Ishikawa (cell line): ENCODE measurements around the gene KIAA1217.

Source experiments
- CEBPB ChIP-seq: IDR thresholded peaks from 2 replicates; pipeline ENCODE4 v1.6.1; 2012
- CREB1 ChIP-seq: IDR thresholded peaks from 2 replicates; pipeline ENCODE4 v1.6.1; 2012; ENCODE audit warnings: low read depth
- EGR1 ChIP-seq: IDR thresholded peaks from 2 replicates; pipeline ENCODE4 v1.6.1; 2012
- EP300 ChIP-seq: IDR thresholded peaks from 2 replicates; pipeline ENCODE4 v1.6.1; 2012; ENCODE audit warnings: borderline replicate concordance
- FOXM1 ChIP-seq: IDR thresholded peaks from 2 replicates; pipeline ENCODE4 v1.6.1; 2012; ENCODE audit warnings: low read depth, borderline replicate concordance
- MAX ChIP-seq: IDR thresholded peaks from 2 replicates; pipeline ENCODE4 v1.6.1; 2012
- NFIC ChIP-seq: IDR thresholded peaks from 2 replicates; pipeline ENCODE4 v1.6.1; 2012
- RAD21 ChIP-seq: IDR thresholded peaks from 2 replicates; pipeline ENCODE4 v1.6.1; 2012; ENCODE audit warnings: low read depth
- TAF1 ChIP-seq: IDR thresholded peaks from 2 replicates; pipeline ENCODE4 v1.6.1; 2012; ENCODE audit warnings: low read depth, mild to moderate bottlenecking
- TCF12 ChIP-seq: IDR thresholded peaks from 2 replicates; pipeline ENCODE4 v1.6.1; 2012; ENCODE audit warnings: low read depth
- TEAD4 ChIP-seq: IDR thresholded peaks from 2 replicates; pipeline ENCODE4 v1.6.1; 2012
- USF1 ChIP-seq: IDR thresholded peaks from 2 replicates; pipeline ENCODE4 v1.6.1; 2012
- YY1 ChIP-seq: IDR thresholded peaks from 2 replicates; pipeline ENCODE4 v1.6.1; 2012; ENCODE audit warnings: low read depth
- ZBTB7A ChIP-seq: IDR thresholded peaks from 2 replicates; pipeline ENCODE4 v1.6.1; 2012; ENCODE audit warnings: low read depth
- TF ChIP-seq, protein P1 (sequence below): IDR thresholded peaks from 2 replicates; pipeline ENCODE4 v1.6.1; 2012; ENCODE audit warnings: low read depth, mild to moderate bottlenecking

The KIAA1217 gene

GRCh38 chr10:24306507-24306875 lies 97.6 kb downstream of the KIAA1217 start:
- TF ChIP-seq CREB1 (no peak), TCF12 (no peak), EP300 (no peak), TAF1 (no peak), MAX (no peak), RAD21 (no peak), TEAD4 (no peak), CEBPB (no peak), USF1 (no peak)

DNA sequence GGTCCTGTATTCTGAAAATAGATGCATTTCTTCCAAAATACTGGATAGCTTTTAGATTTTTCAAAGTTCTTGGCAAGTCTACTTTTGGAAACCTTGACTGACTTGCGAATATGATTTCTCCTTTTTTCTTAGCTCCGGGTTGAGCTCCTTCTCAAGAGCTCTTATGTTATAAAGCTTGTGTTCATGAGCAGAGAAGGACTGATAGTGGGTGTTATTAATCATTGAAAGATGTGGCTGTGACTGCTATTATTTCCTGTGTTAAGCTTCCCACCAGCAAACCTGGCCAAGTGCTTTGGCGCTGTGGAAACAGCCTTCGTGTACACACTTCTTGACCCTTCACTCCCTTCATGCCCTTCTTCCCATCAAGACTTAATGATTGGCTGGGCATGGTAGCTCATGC lies 98.2 kb downstream of the KIAA1217 start:
- TF ChIP-seq CREB1 (no peak), ZBTB7A (no peak), NFIC (no peak), MAX (no peak), TEAD4 (no peak), TCF12 (no peak), TAF1 (no peak), FOXM1 (no peak), EGR1 (no peak), YY1 (no peak), RAD21 (no peak)
- TF ChIP-seq, protein P1, sequence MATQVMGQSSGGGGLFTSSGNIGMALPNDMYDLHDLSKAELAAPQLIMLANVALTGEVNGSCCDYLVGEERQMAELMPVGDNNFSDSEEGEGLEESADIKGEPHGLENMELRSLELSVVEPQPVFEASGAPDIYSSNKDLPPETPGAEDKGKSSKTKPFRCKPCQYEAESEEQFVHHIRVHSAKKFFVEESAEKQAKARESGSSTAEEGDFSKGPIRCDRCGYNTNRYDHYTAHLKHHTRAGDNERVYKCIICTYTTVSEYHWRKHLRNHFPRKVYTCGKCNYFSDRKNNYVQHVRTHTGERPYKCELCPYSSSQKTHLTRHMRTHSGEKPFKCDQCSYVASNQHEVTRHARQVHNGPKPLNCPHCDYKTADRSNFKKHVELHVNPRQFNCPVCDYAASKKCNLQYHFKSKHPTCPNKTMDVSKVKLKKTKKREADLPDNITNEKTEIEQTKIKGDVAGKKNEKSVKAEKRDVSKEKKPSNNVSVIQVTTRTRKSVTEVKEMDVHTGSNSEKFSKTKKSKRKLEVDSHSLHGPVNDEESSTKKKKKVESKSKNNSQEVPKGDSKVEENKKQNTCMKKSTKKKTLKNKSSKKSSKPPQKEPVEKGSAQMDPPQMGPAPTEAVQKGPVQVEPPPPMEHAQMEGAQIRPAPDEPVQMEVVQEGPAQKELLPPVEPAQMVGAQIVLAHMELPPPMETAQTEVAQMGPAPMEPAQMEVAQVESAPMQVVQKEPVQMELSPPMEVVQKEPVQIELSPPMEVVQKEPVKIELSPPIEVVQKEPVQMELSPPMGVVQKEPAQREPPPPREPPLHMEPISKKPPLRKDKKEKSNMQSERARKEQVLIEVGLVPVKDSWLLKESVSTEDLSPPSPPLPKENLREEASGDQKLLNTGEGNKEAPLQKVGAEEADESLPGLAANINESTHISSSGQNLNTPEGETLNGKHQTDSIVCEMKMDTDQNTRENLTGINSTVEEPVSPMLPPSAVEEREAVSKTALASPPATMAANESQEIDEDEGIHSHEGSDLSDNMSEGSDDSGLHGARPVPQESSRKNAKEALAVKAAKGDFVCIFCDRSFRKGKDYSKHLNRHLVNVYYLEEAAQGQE = no peak

DNA sequence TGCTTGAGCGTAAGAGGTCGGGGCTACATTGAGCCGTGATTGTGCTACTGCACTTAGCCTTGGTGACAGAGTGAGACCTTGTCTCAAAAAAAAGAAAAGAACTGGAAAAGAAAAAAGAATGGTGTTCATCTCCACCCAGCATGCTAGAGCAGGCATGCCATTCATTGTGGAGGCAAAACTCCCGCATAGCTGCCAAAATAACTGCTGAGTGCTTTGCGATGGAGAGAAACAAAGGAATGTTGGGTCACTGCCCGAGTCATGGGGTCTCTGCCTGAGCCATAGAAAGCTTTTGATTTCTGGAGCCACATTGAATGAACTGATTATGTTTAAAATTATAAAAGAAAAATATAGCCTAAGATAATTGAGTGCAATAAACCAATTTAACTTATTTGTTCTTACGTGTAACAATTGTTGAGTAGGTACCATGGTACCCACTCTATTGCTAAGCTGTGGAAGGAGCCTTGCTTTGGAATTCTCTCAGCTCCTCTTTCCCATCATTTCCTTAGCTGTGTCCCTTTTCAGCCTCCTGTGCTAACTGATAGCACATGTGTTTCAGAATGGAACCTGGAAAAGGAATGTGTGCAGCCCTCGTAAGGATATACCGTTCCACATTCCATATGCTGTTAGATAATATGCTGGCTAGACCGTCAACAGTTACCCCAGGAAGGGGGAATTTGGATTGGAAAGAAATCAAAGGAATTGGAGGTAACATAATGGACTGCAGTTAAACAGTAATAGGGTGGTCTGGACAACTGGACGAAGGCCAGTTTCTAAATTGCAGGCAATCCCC lies 99.0 kb downstream of the KIAA1217 start:
- TF ChIP-seq, protein P1 = no peak
- peak; percentile 61; the same call in 1 of the 2 replicates for TF ChIP-seq NFIC
- no peak for TF ChIP-seq CREB1
- TF ChIP-seq YY1 = no peak
- peak; percentile 29; the same call in 1 of the 2 replicates for TF ChIP-seq EP300
- TF ChIP-seq ZBTB7A = no peak
- no peak for TF ChIP-seq EGR1
- peak; percentile 51; the same call in 1 of the 2 replicates for TF ChIP-seq MAX
- TF ChIP-seq TEAD4 = peak; percentile 68

GRCh38 chr10:24310104-24310503 lies 101.2 kb downstream of the KIAA1217 start:
- TF ChIP-seq YY1 = no peak
- TF ChIP-seq EGR1 = no peak
- no peak for TF ChIP-seq NFIC
- TF ChIP-seq MAX = no peak
- TF ChIP-seq CREB1 = no peak
- TF ChIP-seq TAF1 = no peak
- no peak for TF ChIP-seq EP300
- TF ChIP-seq, protein P1 = no peak
- no peak for TF ChIP-seq RAD21
- no peak for TF ChIP-seq CEBPB
- TF ChIP-seq FOXM1 = no peak
- no peak for TF ChIP-seq ZBTB7A
- TF ChIP-seq USF1 = no peak
- TF ChIP-seq TEAD4 = no peak
